ENCODE measurements around the gene DMD.

- TF ChIP-seq CTCF (IDR thresholded peaks at IDR 0.05) (no peak), POLR2A (IDR thresholded peaks at IDR 0.05) (no peak)
Measured at GRCh38 chrX:31199840-31200114, 2011.6 kb downstream of the DMD start.

Data from ovary (tissue), 3 donors.